Measurements from ENCODE around the gene CD48.
"Not testable (repeated sequence)": the region's sequence is repeated elsewhere in the genome, so short reads cannot be mapped to it uniquely, and the experiment has no call there.

DNA sequence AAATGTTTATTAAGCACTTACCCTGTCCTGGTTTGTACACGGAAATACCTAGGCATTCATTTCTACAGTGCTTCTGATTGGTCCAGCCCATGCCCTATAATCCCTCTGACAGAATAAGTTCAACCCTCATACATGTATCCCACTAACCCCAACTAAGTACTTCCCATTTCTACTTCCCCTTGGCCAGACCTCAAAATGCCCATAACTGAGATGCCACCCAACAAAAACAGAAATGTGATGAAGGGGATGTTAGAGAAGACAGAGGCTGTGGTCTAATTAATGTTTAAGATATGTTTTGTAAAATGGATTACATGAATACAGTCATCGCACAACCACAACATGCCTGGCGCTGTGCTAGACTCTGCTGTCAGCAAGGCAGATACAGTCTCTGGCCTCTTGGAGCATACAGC is 6.4 kb downstream of the CD48 start:
- TF ChIP-seq, protein P1, sequence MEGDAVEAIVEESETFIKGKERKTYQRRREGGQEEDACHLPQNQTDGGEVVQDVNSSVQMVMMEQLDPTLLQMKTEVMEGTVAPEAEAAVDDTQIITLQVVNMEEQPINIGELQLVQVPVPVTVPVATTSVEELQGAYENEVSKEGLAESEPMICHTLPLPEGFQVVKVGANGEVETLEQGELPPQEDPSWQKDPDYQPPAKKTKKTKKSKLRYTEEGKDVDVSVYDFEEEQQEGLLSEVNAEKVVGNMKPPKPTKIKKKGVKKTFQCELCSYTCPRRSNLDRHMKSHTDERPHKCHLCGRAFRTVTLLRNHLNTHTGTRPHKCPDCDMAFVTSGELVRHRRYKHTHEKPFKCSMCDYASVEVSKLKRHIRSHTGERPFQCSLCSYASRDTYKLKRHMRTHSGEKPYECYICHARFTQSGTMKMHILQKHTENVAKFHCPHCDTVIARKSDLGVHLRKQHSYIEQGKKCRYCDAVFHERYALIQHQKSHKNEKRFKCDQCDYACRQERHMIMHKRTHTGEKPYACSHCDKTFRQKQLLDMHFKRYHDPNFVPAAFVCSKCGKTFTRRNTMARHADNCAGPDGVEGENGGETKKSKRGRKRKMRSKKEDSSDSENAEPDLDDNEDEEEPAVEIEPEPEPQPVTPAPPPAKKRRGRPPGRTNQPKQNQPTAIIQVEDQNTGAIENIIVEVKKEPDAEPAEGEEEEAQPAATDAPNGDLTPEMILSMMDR (IDR thresholded peaks at IDR 0.05): not testable (repeated sequence)
- TF ChIP-seq POLR2AphosphoS5 (IDR thresholded peaks at IDR 0.05; ENCODE audit: low read depth, low read length); EP300 (IDR thresholded peaks at IDR 0.05; ENCODE audit: borderline replicate concordance in 1 of 2, low read depth in 1 of 2, low read length in 1 of 2): not testable (repeated sequence)
- TF ChIP-seq, protein P2, sequence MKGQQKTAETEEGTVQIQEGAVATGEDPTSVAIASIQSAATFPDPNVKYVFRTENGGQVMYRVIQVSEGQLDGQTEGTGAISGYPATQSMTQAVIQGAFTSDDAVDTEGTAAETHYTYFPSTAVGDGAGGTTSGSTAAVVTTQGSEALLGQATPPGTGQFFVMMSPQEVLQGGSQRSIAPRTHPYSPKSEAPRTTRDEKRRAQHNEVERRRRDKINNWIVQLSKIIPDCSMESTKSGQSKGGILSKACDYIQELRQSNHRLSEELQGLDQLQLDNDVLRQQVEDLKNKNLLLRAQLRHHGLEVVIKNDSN (IDR thresholded peaks at IDR 0.05; ENCODE audit: borderline replicate concordance, low read depth): not testable (repeated sequence)
